ENCODE results near the gene TGFB2.

- no peak for TF ChIP-seq CTCF (IDR thresholded peaks at IDR 0.05)
- no peak for TF ChIP-seq POLR2A (IDR thresholded peaks at IDR 0.05)
- TF ChIP-seq POLR2AphosphoS5 (IDR thresholded peaks at IDR 0.05): no peak
These were observed 117.5 kb downstream of the TGFB2 start for GRCh38 chr1:218462587-218462986.

All from gastroesophageal sphincter (tissue), 3 donors.